HepG2 (cell line): ENCODE measurements around the gene DHRS13. TPM values are rescaled to one million over a fixed set of nuclear protein-coding genes. Genes with fewer than 3 reads are reported as not detected.

Experiments
- CHCHD3 ChIP-seq: sonication (generic); formaldehyde crosslinking; IDR thresholded peaks from 2 replicates; pipeline ENCODE4 v1.8.0; 2022; ENCODE audit warnings: mild to moderate bottlenecking, missing genetic modification reagents, moderate library complexity
- DNMT3B ChIP-seq: conservative IDR thresholded peaks from 2 replicates; pipeline ENCODE4 v1.6.1; 2016; ENCODE audit warnings: missing biosample characterization, control low read depth
- FOXJ3 ChIP-seq: sonication (generic); formaldehyde crosslinking; IDR thresholded peaks from 2 replicates; pipeline ENCODE4 v1.4.0; 2020; ENCODE audit warnings: missing genetic modification reagents, mild to moderate bottlenecking, borderline replicate concordance
- GABPB1 ChIP-seq: IDR thresholded peaks from 2 replicates; pipeline ENCODE4 v1.6.1; 2016; ENCODE audit warnings: mild to moderate bottlenecking, missing genetic modification reagents, moderate library complexity, missing compliant biosample characterization
- HOXA5 ChIP-seq: sonication (generic); formaldehyde crosslinking; IDR thresholded peaks from 2 replicates; pipeline ENCODE4 v1.4.0; 2020; ENCODE audit warnings: missing genetic modification reagents
- MAF1 ChIP-seq: sonication (generic); formaldehyde crosslinking; IDR thresholded peaks from 2 replicates; pipeline ENCODE4 v1.5.0; 2020; ENCODE audit warnings: missing genetic modification reagents, borderline replicate concordance
- MAFK ChIP-seq, 2 experiments: IDR thresholded peaks in 1 of 2; conservative IDR thresholded peaks in 1 of 2; 2 replicates each; pipeline ENCODE4 v1.6.1; 2011; ENCODE audit warnings: improper control_type of control experiment in 2 of 2, low read length in 2 of 2
- MED8 ChIP-seq: sonication (generic); formaldehyde crosslinking; IDR thresholded peaks from 2 replicates; pipeline ENCODE4 v1.8.1; 2023; ENCODE audit warnings: mild to moderate bottlenecking, missing genetic modification reagents; ENCODE audit not compliant: insufficient replicate concordance
- MEIS1 ChIP-seq: sonication (generic); formaldehyde crosslinking; IDR thresholded peaks from 2 replicates; pipeline ENCODE4 v1.9.0; 2021; ENCODE audit warnings: mild to moderate bottlenecking, missing genetic modification reagents, moderate library complexity, borderline replicate concordance
- MXI1 ChIP-seq: IDR thresholded peaks from 3 replicates; pipeline ENCODE4 v1.6.1; 2012; ENCODE audit warnings: low read depth, low read length, inconsistent platforms, borderline replicate concordance
- MYC ChIP-seq: sonication (generic); formaldehyde crosslinking; IDR thresholded peaks from 2 replicates; pipeline ENCODE4 v1.9.0; 2021; ENCODE audit warnings: missing genetic modification reagents, borderline replicate concordance
- POLR2AphosphoS2 ChIP-seq: IDR thresholded peaks from 2 replicates; pipeline ENCODE4 v1.6.1; 2011; ENCODE audit warnings: low read depth, low read length, improper control_type of control experiment
- SOX6 ChIP-seq, 2 experiments: fragments of 450-650 bp in 1 of 2; sonication (generic) in 1 of 2; formaldehyde crosslinking in 1 of 2; IDR thresholded peaks; 2 replicates each; pipeline versions ENCODE4 v1.4.0 to v1.6.1; 2017 to 2020; ENCODE audit warnings: antibody characterized with exemption in 1 of 2, mild to moderate bottlenecking in 1 of 2, missing genetic modification reagents in 1 of 2
- SP4 ChIP-seq: sonication (generic); formaldehyde crosslinking; IDR thresholded peaks from 2 replicates; pipeline ENCODE4 v1.8.1; 2023; ENCODE audit warnings: mild to moderate bottlenecking, missing genetic modification reagents
- TEAD2 ChIP-seq: sonication (generic); formaldehyde crosslinking; IDR thresholded peaks from 2 replicates; pipeline ENCODE4 v1.9.0; 2021; ENCODE audit warnings: missing genetic modification reagents
- ZFP36 ChIP-seq: fragments of 150-350 bp; IDR thresholded peaks from 2 replicates; pipeline ENCODE4 v1.6.1; 2018; ENCODE audit warnings: borderline replicate concordance, low read length, low read depth; ENCODE audit not compliant: partially characterized antibody
- ZMYM3 ChIP-seq: sonication (generic); formaldehyde crosslinking; IDR thresholded peaks from 2 replicates; pipeline ENCODE4 v1.5.1; 2020; ENCODE audit warnings: mild to moderate bottlenecking, missing genetic modification reagents
- ZNF143 ChIP-seq: sonication (generic); formaldehyde crosslinking; IDR thresholded peaks from 2 replicates; pipeline ENCODE4 v1.4.0; 2020; ENCODE audit warnings: missing genetic modification reagents
- ZNF235 ChIP-seq: sonication (generic); formaldehyde crosslinking; IDR thresholded peaks from 2 replicates; pipeline ENCODE4 v1.8.1; 2023; ENCODE audit warnings: mild to moderate bottlenecking, missing genetic modification reagents, borderline replicate concordance
- ZNF326 ChIP-seq: sonication (generic); formaldehyde crosslinking; IDR thresholded peaks from 2 replicates; pipeline ENCODE4 v1.4.0; 2020; ENCODE audit warnings: missing genetic modification reagents, borderline replicate concordance
- ZNF337 ChIP-seq: sonication (generic); formaldehyde crosslinking; IDR thresholded peaks from 2 replicates; pipeline ENCODE4 v1.5.1; 2020; ENCODE audit warnings: missing genetic modification reagents, low read depth, mild to moderate bottlenecking, borderline replicate concordance
- ZNF468 ChIP-seq: sonication (generic); formaldehyde crosslinking; IDR thresholded peaks from 2 replicates; pipeline ENCODE4 v1.8.0; 2022; ENCODE audit warnings: mild to moderate bottlenecking, moderate library complexity, missing genetic modification reagents
- ZNF547 ChIP-seq: sonication (generic); formaldehyde crosslinking; IDR thresholded peaks from 2 replicates; pipeline ENCODE4 v1.5.1; 2020; ENCODE audit warnings: mild to moderate bottlenecking, missing genetic modification reagents
- ZNF552 ChIP-seq: sonication (generic); formaldehyde crosslinking; IDR thresholded peaks from 2 replicates; pipeline ENCODE4 v1.9.0; 2022; ENCODE audit warnings: missing genetic modification reagents, mild to moderate bottlenecking, borderline replicate concordance
- ZNF577 ChIP-seq: sonication (generic); formaldehyde crosslinking; IDR thresholded peaks from 2 replicates; pipeline ENCODE4 v1.4.0; 2020; ENCODE audit warnings: mild to moderate bottlenecking, low read depth, missing genetic modification reagents, borderline replicate concordance
- ZNF768 ChIP-seq: sonication (generic); formaldehyde crosslinking; IDR thresholded peaks from 2 replicates; pipeline ENCODE4 v1.4.0; 2020; ENCODE audit warnings: missing genetic modification reagents
- ZNF879 ChIP-seq: sonication (generic); formaldehyde crosslinking; IDR thresholded peaks from 2 replicates; pipeline ENCODE4 v1.8.1; 2023; ENCODE audit warnings: missing genetic modification reagents
- ZUFSP ChIP-seq: sonication (generic); formaldehyde crosslinking; IDR thresholded peaks from 2 replicates; pipeline ENCODE4 v1.9.0; 2021; ENCODE audit warnings: missing genetic modification reagents, mild to moderate bottlenecking, borderline replicate concordance
- ZZZ3 ChIP-seq: sonication (generic); formaldehyde crosslinking; IDR thresholded peaks from 2 replicates; pipeline ENCODE4 v1.4.0; 2020; ENCODE audit warnings: missing genetic modification reagents, mild to moderate bottlenecking, borderline replicate concordance
- polyA plus RNA-seq, 8 experiments: library from polyadenylated mRNA; depleted of rRNA in 3 of 8; stranded (reverse) in 7 of 8; unstranded in 1 of 8; fragments of >200 nt; fragmentation: Illumina TruSeq in 4 of 8; extraction: Trizol in 4 of 8; gene quantifications; 2 replicates each; pipeline versions ENCODE4 v1.2.1 to v1.2.3, GENCODE V29; 2011 to 2016; ENCODE audit warnings: low read depth in 4 of 8, missing spikeins in 1 of 8, mixed read lengths in 1 of 8; ENCODE audit not compliant: insufficient read depth in 1 of 8
- total RNA-seq, 5 experiments: library from RNA; depleted of rRNA; stranded (reverse); fragments of >200 nt; fragmentation: Illumina TruSeq; extraction: Trizol; gene quantifications; 2 replicates each; pipeline ENCODE4 v1.2.3, GENCODE V29; 2016; ENCODE audit warnings: low read depth in 1 of 5
- TF ChIP-seq, protein P1 (sequence below): sonication (generic); formaldehyde crosslinking; IDR thresholded peaks from 2 replicates; pipeline ENCODE4 v1.9.0; 2021; ENCODE audit warnings: missing genetic modification reagents, mild to moderate bottlenecking, borderline replicate concordance

Gene DHRS13
- total and polyA plus RNA-seq, 2 of the 13 experiments (the other 11 are each of a cell fraction or from before 2014, with no cell fraction given), result 11.8 to 12.6 TPM

GRCh38 chr17:28908640-28909167 is 5.8 kb upstream of the DHRS13 start (continued):
- no peak for TF ChIP-seq GABPB1 (CRISPR knock-in tag)
- TF ChIP-seq ZNF768, result no peak
- no peak for TF ChIP-seq ZNF337
- no peak for TF ChIP-seq ZNF552 (CRISPR knock-in tag)
- no peak for TF ChIP-seq ZFP36
- TF ChIP-seq MYC, result peak; percentile 66; the same call in 1 of the 2 replicates
- TF ChIP-seq ZNF235 (CRISPR knock-in tag), result no peak
- TF ChIP-seq ZMYM3 (CRISPR knock-in tag), result no peak
- no peak for TF ChIP-seq SP4 (CRISPR knock-in tag)
- TF ChIP-seq FOXJ3, result no peak
- TF ChIP-seq SOX6 (IDR thresholded peaks at IDR 0.05), result no peak
- no peak; the same call in 1 of the 2 replicates for TF ChIP-seq SOX6 (CRISPR knock-in tag; IDR thresholded peaks at IDR 0.05)
- no peak for TF ChIP-seq MAF1
- TF ChIP-seq MXI1, result peak; percentile 38; the same call in 1 of the 3 replicates
- TF ChIP-seq, protein P1, sequence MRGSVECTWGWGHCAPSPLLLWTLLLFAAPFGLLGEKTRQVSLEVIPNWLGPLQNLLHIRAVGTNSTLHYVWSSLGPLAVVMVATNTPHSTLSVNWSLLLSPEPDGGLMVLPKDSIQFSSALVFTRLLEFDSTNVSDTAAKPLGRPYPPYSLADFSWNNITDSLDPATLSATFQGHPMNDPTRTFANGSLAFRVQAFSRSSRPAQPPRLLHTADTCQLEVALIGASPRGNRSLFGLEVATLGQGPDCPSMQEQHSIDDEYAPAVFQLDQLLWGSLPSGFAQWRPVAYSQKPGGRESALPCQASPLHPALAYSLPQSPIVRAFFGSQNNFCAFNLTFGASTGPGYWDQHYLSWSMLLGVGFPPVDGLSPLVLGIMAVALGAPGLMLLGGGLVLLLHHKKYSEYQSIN (CRISPR knock-in tag), result no peak
- TF ChIP-seq ZNF547 (CRISPR knock-in tag), result no peak
- no peak for TF ChIP-seq ZNF143 (CRISPR knock-in tag)
- no peak for TF ChIP-seq CHCHD3 (CRISPR knock-in tag)
- TF ChIP-seq MAFK (conservative IDR thresholded peaks at IDR 0.05 in 1 of 2, IDR thresholded peaks at IDR 0.05 in 1 of 2; ENCODE audit: low read length in 2 of 2), result no peak
- TF ChIP-seq POLR2AphosphoS2, result no peak
- TF ChIP-seq ZUFSP, result no peak
- no peak for TF ChIP-seq MED8 (CRISPR knock-in tag)
- 0 out of 2 replicates have a peak, but pooled peaks have one; percentile 50 for TF ChIP-seq DNMT3B (CRISPR knock-in tag)
- no peak for TF ChIP-seq ZNF468
- TF ChIP-seq MEIS1 (CRISPR knock-in tag), result no peak; the same call in 1 of the 2 replicates
- no peak for TF ChIP-seq ZNF577 (CRISPR knock-in tag)
- no peak for TF ChIP-seq ZNF879
- TF ChIP-seq HOXA5, result no peak
- no peak for TF ChIP-seq ZNF326 (CRISPR knock-in tag)
- TF ChIP-seq TEAD2 (CRISPR knock-in tag), result no peak
- TF ChIP-seq ZZZ3 (CRISPR knock-in tag), result no peak
